Measurements from ENCODE around the gene DLG5.
"Not testable (repeated sequence)": the region's sequence is repeated elsewhere in the genome, so short reads cannot be mapped to it uniquely, and the experiment has no call there.

Gene DLG5

DNA sequence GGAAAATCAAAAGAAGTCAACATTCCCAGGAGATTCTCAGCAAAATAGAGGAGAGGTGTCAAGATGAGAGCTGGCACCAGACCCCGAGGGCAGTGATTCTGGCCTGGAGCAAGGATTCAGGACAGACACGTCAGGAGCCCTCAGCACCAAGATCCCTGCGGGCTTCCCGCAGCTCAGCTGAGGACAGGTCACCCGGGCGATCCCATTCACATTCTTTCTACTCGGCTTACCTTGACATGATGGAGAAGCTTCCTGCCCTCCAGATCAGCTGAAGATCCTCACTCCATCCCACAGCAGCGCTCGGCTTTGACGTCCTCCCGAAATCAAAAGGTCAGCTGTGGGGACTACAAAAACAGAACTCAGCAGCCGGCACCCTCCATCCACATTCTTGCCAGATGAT, 139.1 kb downstream of the DLG5 start:
- no CpG with 5 or more reads among the region's 12 CpGs for WGBS (ENCODE audit: insufficient coverage, insufficient read length)
- DNase-seq (ENCODE audit: low read depth, low spot score): no peak
- no peaks in the 10 kb centered on the region for H3K4me1 ChIP-seq (ENCODE audit: control insufficient read depth, insufficient read depth, low read length)
- no peaks in the 10 kb centered on the region for H3K9me3 ChIP-seq (ENCODE audit: control insufficient read depth, insufficient read depth, low read length)
- no peaks in the 10 kb centered on the region for H3K27me3 ChIP-seq (ENCODE audit: control insufficient read depth, insufficient read depth, low read length)
- no peak overlapping the region for H3K4me3 ChIP-seq (ENCODE audit: low read length)
- H3K36me3 ChIP-seq (ENCODE audit: control insufficient read depth, insufficient read depth, low read length): peaks cover 12% of the 10 kb centered on the region
- H3K27ac ChIP-seq (ENCODE audit: low read length): no peak overlapping the region

- DNase-seq (ENCODE audit: low read depth, low spot score): no peak
- no peak overlapping the region for H3K27ac ChIP-seq (ENCODE audit: low read length)
- no peaks in the 10 kb centered on the region for H3K4me1 ChIP-seq (ENCODE audit: control insufficient read depth, insufficient read depth, low read length)
- no peaks in the 10 kb centered on the region for H3K27me3 ChIP-seq (ENCODE audit: control insufficient read depth, insufficient read depth, low read length)
- H3K4me3 ChIP-seq (ENCODE audit: low read length): no peak overlapping the region
- peaks cover 9% of the 10 kb centered on the region; the same call in 1 of the 2 replicates for H3K36me3 ChIP-seq (ENCODE audit: control insufficient read depth, insufficient read depth, low read length)
- no CpG with 5 or more reads among the region's 4 CpGs for WGBS (ENCODE audit: insufficient coverage, insufficient read length)
- H3K9me3 ChIP-seq (ENCODE audit: control insufficient read depth, insufficient read depth, low read length): no peaks in the 10 kb centered on the region
Observed at GRCh38 chr10:77784856-77785255, 141.7 kb downstream of the DLG5 start.

- H3K9me3 ChIP-seq (ENCODE audit: control insufficient read depth, insufficient read depth, low read length): no peaks in the 10 kb centered on the region
- no peaks in the 10 kb centered on the region for H3K27me3 ChIP-seq (ENCODE audit: control insufficient read depth, insufficient read depth, low read length)
- no peaks in the 10 kb centered on the region for H3K4me1 ChIP-seq (ENCODE audit: control insufficient read depth, insufficient read depth, low read length)
- WGBS (ENCODE audit: insufficient coverage, insufficient read length): no CpG with 5 or more reads among the region's 8 CpGs
- DNase-seq (ENCODE audit: low read depth, low spot score): no peak
- H3K27ac ChIP-seq (ENCODE audit: low read length): no peak overlapping the region
- peaks cover 9% of the 10 kb centered on the region; the same call in 1 of the 2 replicates for H3K36me3 ChIP-seq (ENCODE audit: control insufficient read depth, insufficient read depth, low read length)
- H3K4me3 ChIP-seq (ENCODE audit: low read length): no peak overlapping the region
Observed at GRCh38 chr10:77782328-77783061, 144.1 kb downstream of the DLG5 start.

GRCh38 chr10:77781451-77782327, 144.9 kb downstream of the DLG5 start:
- Histone ChIP-seq H3K27ac (ENCODE audit: low read length) (no peak overlapping the region), H3K36me3 (ENCODE audit: control insufficient read depth, insufficient read depth, low read length) (peaks cover 9% of the 10 kb centered on the region; the same call in 1 of the 2 replicates), H3K9me3 (ENCODE audit: control insufficient read depth, insufficient read depth, low read length) (no peaks in the 10 kb centered on the region), H3K4me1 (ENCODE audit: control insufficient read depth, insufficient read depth, low read length) (no peaks in the 10 kb centered on the region), H3K27me3 (ENCODE audit: control insufficient read depth, insufficient read depth, low read length) (no peaks in the 10 kb centered on the region), H3K4me3 (ENCODE audit: low read length) (no peak overlapping the region)
- DNase-seq (ENCODE audit: low read depth, low spot score): no peak
- no CpG with 5 or more reads among the region's 27 CpGs for WGBS (ENCODE audit: insufficient coverage, insufficient read length)

- no peaks in the 10 kb centered on the region for H3K4me1 ChIP-seq (ENCODE audit: control insufficient read depth, insufficient read depth, low read length)
- no peak overlapping the region for H3K27ac ChIP-seq (ENCODE audit: low read length)
- DNase-seq (ENCODE audit: low read depth, low spot score): no peak
- H3K9me3 ChIP-seq (ENCODE audit: control insufficient read depth, insufficient read depth, low read length): no peaks in the 10 kb centered on the region
- H3K27me3 ChIP-seq (ENCODE audit: control insufficient read depth, insufficient read depth, low read length): no peaks in the 10 kb centered on the region
- WGBS (ENCODE audit: insufficient coverage, insufficient read length): no CpG with 5 or more reads among the region's 9 CpGs
- H3K36me3 ChIP-seq (ENCODE audit: control insufficient read depth, insufficient read depth, low read length): peaks cover 9% of the 10 kb centered on the region; the same call in 1 of the 2 replicates
- no peak overlapping the region for H3K4me3 ChIP-seq (ENCODE audit: low read length)
Observed at GRCh38 chr10:77780180-77780579, 146.4 kb downstream of the DLG5 start.

DNA sequence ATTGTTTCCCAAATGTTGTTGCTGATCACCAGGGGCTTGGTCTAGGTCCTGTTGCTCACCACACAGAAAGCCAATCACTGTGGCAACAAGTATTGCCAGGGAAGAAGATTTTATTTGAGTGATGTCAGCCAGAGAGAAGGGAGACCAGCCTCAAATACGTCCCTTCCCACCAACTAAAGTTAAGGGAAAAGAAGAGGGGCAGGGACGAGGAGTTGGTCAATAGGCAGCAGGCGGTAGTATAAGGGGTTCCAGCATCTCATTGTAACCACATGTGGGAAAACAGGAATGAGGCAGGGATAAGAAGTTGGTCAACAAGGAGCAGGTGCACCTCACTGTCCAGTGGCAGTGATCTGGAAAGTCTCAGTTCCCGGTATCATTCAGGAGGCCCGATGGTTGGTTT, 150.1 kb downstream of the DLG5 start:
- 0 out of 2 replicates have a peak, but pooled peaks cover 4% of the 10 kb centered on the region for H3K36me3 ChIP-seq (ENCODE audit: control insufficient read depth, insufficient read depth, low read length)
- no CpG with 5 or more reads among the region's 5 CpGs for WGBS (ENCODE audit: insufficient coverage, insufficient read length)
- H3K27me3 ChIP-seq (ENCODE audit: control insufficient read depth, insufficient read depth, low read length): no peaks in the 10 kb centered on the region
- H3K4me1 ChIP-seq (ENCODE audit: control insufficient read depth, insufficient read depth, low read length): no peaks in the 10 kb centered on the region
- no peak overlapping the region for H3K4me3 ChIP-seq (ENCODE audit: low read length)
- H3K9me3 ChIP-seq (ENCODE audit: control insufficient read depth, insufficient read depth, low read length): no peaks in the 10 kb centered on the region
- H3K27ac ChIP-seq (ENCODE audit: low read length): no peak overlapping the region
- DNase-seq (ENCODE audit: low read depth, low spot score): no peak

GRCh38 chr10:77774940-77775391, 151.6 kb downstream of the DLG5 start:
- Histone ChIP-seq H3K4me3 (ENCODE audit: low read length) (no peak overlapping the region), H3K36me3 (ENCODE audit: control insufficient read depth, insufficient read depth, low read length) (no peaks in the 10 kb centered on the region), H3K4me1 (ENCODE audit: control insufficient read depth, insufficient read depth, low read length) (no peaks in the 10 kb centered on the region), H3K27me3 (ENCODE audit: control insufficient read depth, insufficient read depth, low read length) (no peaks in the 10 kb centered on the region), H3K27ac (ENCODE audit: low read length) (no peak overlapping the region), H3K9me3 (ENCODE audit: control insufficient read depth, insufficient read depth, low read length) (no peaks in the 10 kb centered on the region)
- WGBS (ENCODE audit: insufficient coverage, insufficient read length): no CpG with 5 or more reads among the region's 1 CpG
- no peak for DNase-seq (ENCODE audit: low read depth, low spot score)

- Histone ChIP-seq H3K4me1 (ENCODE audit: control insufficient read depth, insufficient read depth, low read length) (no peaks in the 10 kb centered on the region), H3K4me3 (ENCODE audit: low read length) (no peak overlapping the region), H3K36me3 (ENCODE audit: control insufficient read depth, insufficient read depth, low read length) (no peaks in the 10 kb centered on the region), H3K9me3 (ENCODE audit: control insufficient read depth, insufficient read depth, low read length) (no peaks in the 10 kb centered on the region), H3K27me3 (ENCODE audit: control insufficient read depth, insufficient read depth, low read length) (no peaks in the 10 kb centered on the region), H3K27ac (ENCODE audit: low read length) (no peak overlapping the region)
- no peak for DNase-seq (ENCODE audit: low read depth, low spot score)
- WGBS (ENCODE audit: insufficient coverage, insufficient read length): no CpG with 5 or more reads among the region's 12 CpGs
Observed at GRCh38 chr10:77773631-77774426, 152.7 kb downstream of the DLG5 start.

GRCh38 chr10:77772852-77773600, 153.5 kb downstream of the DLG5 start:
- H3K4me3 ChIP-seq (ENCODE audit: low read length); H3K4me1 ChIP-seq (ENCODE audit: control insufficient read depth, insufficient read depth, low read length); H3K9me3 ChIP-seq (ENCODE audit: control insufficient read depth, insufficient read depth, low read length); H3K27me3 ChIP-seq (ENCODE audit: control insufficient read depth, insufficient read depth, low read length); H3K36me3 ChIP-seq (ENCODE audit: control insufficient read depth, insufficient read depth, low read length); DNase-seq (ENCODE audit: low read depth, low spot score); H3K27ac ChIP-seq (ENCODE audit: low read length): not testable (repeated sequence)
- no CpG with 5 or more reads among the region's 17 CpGs for WGBS (ENCODE audit: insufficient coverage, insufficient read length)
